H1 (cell line): ENCODE measurements around the gene KIAA0513. TPM values are rescaled to one million over a fixed set of nuclear protein-coding genes. Genes with fewer than 3 reads are reported as not detected.

Experiments used
- ATF2 ChIP-seq: IDR thresholded peaks from 2 replicates; pipeline ENCODE4 v1.6.1; 2012; ENCODE audit warnings: low read length, inconsistent platforms
- BCL11A ChIP-seq, 2 experiments: IDR thresholded peaks; one replicate each; pipeline ENCODE4 v1.6.1; 2011; ENCODE audit warnings: low read depth in 2 of 2, low read length in 2 of 2, mild to moderate bottlenecking in 2 of 2
- POLR2AphosphoS5 ChIP-seq: IDR thresholded peaks from 2 replicates; pipeline ENCODE4 v1.6.1; 2011; ENCODE audit warnings: low read depth, low read length
- RAD21 ChIP-seq, 2 experiments: IDR thresholded peaks in 1 of 2; conservative IDR thresholded peaks in 1 of 2; 2 replicates each; pipeline ENCODE4 v1.6.1; 2011; ENCODE audit warnings: low read depth in 2 of 2, low read length in 2 of 2, improper control_type of control experiment in 1 of 2, inconsistent platforms in 1 of 2, mild to moderate bottlenecking in 1 of 2, moderate library complexity in 1 of 2
- SIN3A ChIP-seq, 2 experiments: IDR thresholded peaks in 1 of 2; conservative IDR thresholded peaks in 1 of 2; 2 replicates each; pipeline ENCODE4 v1.6.1; 2011 to 2012; ENCODE audit warnings: low read length in 2 of 2, improper control_type of control experiment in 1 of 2, low read depth in 1 of 2, mild to moderate bottlenecking in 1 of 2
- SP1 ChIP-seq: IDR thresholded peaks from 2 replicates; pipeline ENCODE4 v1.6.1; 2011; ENCODE audit warnings: low read depth, low read length
- polyA plus RNA-seq, 7 experiments: library from polyadenylated mRNA; depleted of rRNA in 3 of 7; stranded (reverse) in 5 of 7; unstranded in 2 of 7; fragments of >200 nt in 5 of 7; fragments of 200-250 nt in 2 of 7; gene quantifications; 1 replicate in 5 of 7; 2 replicates in 1 of 7; 4 replicates in 1 of 7; pipeline versions ENCODE4 v1.2.1 to v1.2.3, GENCODE V29; 2011 to 2013; ENCODE audit warnings: missing spikeins in 2 of 7, mixed read lengths in 2 of 7
- total RNA-seq: library from RNA; stranded (reverse); fragmentation: NEBNext Ultra II Directional; extraction: Animal tissue kit (Norgen Biotek cat#: 25700); gene quantifications from 2 replicates; pipeline ENCODE4 v1.2.1, GENCODE V29; 2021
- TF ChIP-seq, protein P1 (sequence below): fragments of 300-600 bp; sonication (generic); IDR thresholded peaks from 2 replicates; pipeline ENCODE4 v1.7.1; 2012; ENCODE audit warnings: low read length, moderate library complexity, mild to moderate bottlenecking, inconsistent platforms; ENCODE audit not compliant: insufficient replicate concordance
- TF ChIP-seq, protein P2 (sequence below): IDR thresholded peaks from 2 replicates; pipeline ENCODE4 v1.6.1; 2011; ENCODE audit warnings: low read length, improper control_type of control experiment

Gene KIAA0513
- total and polyA plus RNA-seq, 2 of the 8 experiments (the other 6 are each of a cell fraction or from before 2014, with no cell fraction given), result 2.1 to 6.1 TPM

- TF ChIP-seq, protein P1, sequence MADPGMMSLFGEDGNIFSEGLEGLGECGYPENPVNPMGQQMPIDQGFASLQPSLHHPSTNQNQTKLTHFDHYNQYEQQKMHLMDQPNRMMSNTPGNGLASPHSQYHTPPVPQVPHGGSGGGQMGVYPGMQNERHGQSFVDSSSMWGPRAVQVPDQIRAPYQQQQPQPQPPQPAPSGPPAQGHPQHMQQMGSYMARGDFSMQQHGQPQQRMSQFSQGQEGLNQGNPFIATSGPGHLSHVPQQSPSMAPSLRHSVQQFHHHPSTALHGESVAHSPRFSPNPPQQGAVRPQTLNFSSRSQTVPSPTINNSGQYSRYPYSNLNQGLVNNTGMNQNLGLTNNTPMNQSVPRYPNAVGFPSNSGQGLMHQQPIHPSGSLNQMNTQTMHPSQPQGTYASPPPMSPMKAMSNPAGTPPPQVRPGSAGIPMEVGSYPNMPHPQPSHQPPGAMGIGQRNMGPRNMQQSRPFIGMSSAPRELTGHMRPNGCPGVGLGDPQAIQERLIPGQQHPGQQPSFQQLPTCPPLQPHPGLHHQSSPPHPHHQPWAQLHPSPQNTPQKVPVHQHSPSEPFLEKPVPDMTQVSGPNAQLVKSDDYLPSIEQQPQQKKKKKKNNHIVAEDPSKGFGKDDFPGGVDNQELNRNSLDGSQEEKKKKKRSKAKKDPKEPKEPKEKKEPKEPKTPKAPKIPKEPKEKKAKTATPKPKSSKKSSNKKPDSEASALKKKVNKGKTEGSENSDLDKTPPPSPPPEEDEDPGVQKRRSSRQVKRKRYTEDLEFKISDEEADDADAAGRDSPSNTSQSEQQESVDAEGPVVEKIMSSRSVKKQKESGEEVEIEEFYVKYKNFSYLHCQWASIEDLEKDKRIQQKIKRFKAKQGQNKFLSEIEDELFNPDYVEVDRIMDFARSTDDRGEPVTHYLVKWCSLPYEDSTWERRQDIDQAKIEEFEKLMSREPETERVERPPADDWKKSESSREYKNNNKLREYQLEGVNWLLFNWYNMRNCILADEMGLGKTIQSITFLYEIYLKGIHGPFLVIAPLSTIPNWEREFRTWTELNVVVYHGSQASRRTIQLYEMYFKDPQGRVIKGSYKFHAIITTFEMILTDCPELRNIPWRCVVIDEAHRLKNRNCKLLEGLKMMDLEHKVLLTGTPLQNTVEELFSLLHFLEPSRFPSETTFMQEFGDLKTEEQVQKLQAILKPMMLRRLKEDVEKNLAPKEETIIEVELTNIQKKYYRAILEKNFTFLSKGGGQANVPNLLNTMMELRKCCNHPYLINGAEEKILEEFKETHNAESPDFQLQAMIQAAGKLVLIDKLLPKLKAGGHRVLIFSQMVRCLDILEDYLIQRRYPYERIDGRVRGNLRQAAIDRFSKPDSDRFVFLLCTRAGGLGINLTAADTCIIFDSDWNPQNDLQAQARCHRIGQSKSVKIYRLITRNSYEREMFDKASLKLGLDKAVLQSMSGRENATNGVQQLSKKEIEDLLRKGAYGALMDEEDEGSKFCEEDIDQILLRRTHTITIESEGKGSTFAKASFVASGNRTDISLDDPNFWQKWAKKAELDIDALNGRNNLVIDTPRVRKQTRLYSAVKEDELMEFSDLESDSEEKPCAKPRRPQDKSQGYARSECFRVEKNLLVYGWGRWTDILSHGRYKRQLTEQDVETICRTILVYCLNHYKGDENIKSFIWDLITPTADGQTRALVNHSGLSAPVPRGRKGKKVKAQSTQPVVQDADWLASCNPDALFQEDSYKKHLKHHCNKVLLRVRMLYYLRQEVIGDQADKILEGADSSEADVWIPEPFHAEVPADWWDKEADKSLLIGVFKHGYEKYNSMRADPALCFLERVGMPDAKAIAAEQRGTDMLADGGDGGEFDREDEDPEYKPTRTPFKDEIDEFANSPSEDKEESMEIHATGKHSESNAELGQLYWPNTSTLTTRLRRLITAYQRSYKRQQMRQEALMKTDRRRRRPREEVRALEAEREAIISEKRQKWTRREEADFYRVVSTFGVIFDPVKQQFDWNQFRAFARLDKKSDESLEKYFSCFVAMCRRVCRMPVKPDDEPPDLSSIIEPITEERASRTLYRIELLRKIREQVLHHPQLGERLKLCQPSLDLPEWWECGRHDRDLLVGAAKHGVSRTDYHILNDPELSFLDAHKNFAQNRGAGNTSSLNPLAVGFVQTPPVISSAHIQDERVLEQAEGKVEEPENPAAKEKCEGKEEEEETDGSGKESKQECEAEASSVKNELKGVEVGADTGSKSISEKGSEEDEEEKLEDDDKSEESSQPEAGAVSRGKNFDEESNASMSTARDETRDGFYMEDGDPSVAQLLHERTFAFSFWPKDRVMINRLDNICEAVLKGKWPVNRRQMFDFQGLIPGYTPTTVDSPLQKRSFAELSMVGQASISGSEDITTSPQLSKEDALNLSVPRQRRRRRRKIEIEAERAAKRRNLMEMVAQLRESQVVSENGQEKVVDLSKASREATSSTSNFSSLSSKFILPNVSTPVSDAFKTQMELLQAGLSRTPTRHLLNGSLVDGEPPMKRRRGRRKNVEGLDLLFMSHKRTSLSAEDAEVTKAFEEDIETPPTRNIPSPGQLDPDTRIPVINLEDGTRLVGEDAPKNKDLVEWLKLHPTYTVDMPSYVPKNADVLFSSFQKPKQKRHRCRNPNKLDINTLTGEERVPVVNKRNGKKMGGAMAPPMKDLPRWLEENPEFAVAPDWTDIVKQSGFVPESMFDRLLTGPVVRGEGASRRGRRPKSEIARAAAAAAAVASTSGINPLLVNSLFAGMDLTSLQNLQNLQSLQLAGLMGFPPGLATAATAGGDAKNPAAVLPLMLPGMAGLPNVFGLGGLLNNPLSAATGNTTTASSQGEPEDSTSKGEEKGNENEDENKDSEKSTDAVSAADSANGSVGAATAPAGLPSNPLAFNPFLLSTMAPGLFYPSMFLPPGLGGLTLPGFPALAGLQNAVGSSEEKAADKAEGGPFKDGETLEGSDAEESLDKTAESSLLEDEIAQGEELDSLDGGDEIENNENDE, result no peak
- TF ChIP-seq RAD21 (IDR thresholded peaks at IDR 0.05 in 1 of 2, conservative IDR thresholded peaks at IDR 0.05 in 1 of 2; ENCODE audit: low read depth in 2 of 2, low read length in 2 of 2) (no peak), POLR2AphosphoS5 (no peak), ATF2 (no peak), SIN3A (conservative IDR thresholded peaks at IDR 0.05 in 1 of 2, IDR thresholded peaks at IDR 0.05 in 1 of 2; ENCODE audit: low read depth in 1 of 2, low read length in 2 of 2) (no peak), BCL11A (IDR thresholded peaks at IDR 0.05; ENCODE audit: low read depth in 2 of 2, low read length in 2 of 2) (no peak), SP1 (no peak)
- TF ChIP-seq, protein P2, sequence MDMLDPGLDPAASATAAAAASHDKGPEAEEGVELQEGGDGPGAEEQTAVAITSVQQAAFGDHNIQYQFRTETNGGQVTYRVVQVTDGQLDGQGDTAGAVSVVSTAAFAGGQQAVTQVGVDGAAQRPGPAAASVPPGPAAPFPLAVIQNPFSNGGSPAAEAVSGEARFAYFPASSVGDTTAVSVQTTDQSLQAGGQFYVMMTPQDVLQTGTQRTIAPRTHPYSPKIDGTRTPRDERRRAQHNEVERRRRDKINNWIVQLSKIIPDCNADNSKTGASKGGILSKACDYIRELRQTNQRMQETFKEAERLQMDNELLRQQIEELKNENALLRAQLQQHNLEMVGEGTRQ, result no peak
Observed at GRCh38 chr16:85046472-85046916, 18.9 kb downstream of the KIAA0513 start (continued).
